A673 (cell line): ENCODE measurements around the gene RRAS. TPM values are rescaled to one million over a fixed set of nuclear protein-coding genes. Genes with fewer than 3 reads are reported as not detected.
A peak's percentile ranks its signal among the peaks of the same experiment; 100 is the strongest.

Experiments used
- BruUV-seq: library from RNA; stranded (reverse); fragments of 400-500 nt; replicated peaks from 2 replicates; lab custom pipeline; 2021; lab: Mats Ljungman, UMichigan
- CTCF ChIA-PET: fragments of 300-600 bp; sonication (Branson Sonifier 250); formaldehyde crosslinking; loops from one replicate; lab custom pipeline; 2022; ENCODE audit warnings: antibody characterized with exemption; lab: Charles Lee
- POLR2A ChIA-PET: fragments of 300-600 bp; sonication (Branson Sonifier 250); formaldehyde crosslinking; loops from one replicate; lab custom pipeline; 2022; ENCODE audit warnings: antibody characterized with exemption; ENCODE audit not compliant: low non-redundant PET; lab: Charles Lee
- DNase-seq: peaks from one replicate; pipeline ENCODE4 v3.0.0-alpha.2; 2015; ENCODE audit warnings: low spot score
- H3K27ac ChIP-seq: fragments of 200-600 bp; sonication (generic); 2 replicates; pipeline ENCODE4 v1.5.1; 2016; ENCODE audit warnings: mixed run types, low read depth, mild to moderate bottlenecking, mixed read lengths, antibody characterized with exemption, low read length; ENCODE audit not compliant: poor library complexity, severe bottlenecking
- H3K27me3 ChIP-seq: fragments of 200-600 bp; sonication (generic); replicated peaks from 2 replicates; pipeline ENCODE4 v1.6.1; 2017; ENCODE audit warnings: mixed run types, low read depth, mild to moderate bottlenecking, mixed read lengths, antibody characterized with exemption, low read length; ENCODE audit not compliant: insufficient read depth, poor library complexity
- H3K36me3 ChIP-seq: fragments of 200-600 bp; sonication (generic); 2 replicates; pipeline ENCODE4 v1.6.1; 2016; ENCODE audit warnings: mixed run types, mild to moderate bottlenecking, mixed read lengths, antibody characterized with exemption, low read length; ENCODE audit not compliant: insufficient read depth, poor library complexity, severe bottlenecking
- H3K4me1 ChIP-seq: fragments of 200-600 bp; sonication (generic); 2 replicates; pipeline ENCODE4 v1.6.1; 2017; ENCODE audit warnings: mixed run types, mild to moderate bottlenecking, mixed read lengths, antibody characterized with exemption, low read length; ENCODE audit not compliant: insufficient read depth, poor library complexity, severe bottlenecking
- H3K4me3 ChIP-seq: fragments of 200-600 bp; sonication (generic); 2 replicates; pipeline ENCODE4 v1.5.1; 2016; ENCODE audit warnings: low read depth, mixed run types, mild to moderate bottlenecking, mixed read lengths, low read length; ENCODE audit not compliant: poor library complexity, severe bottlenecking
- H3K9me3 ChIP-seq: fragments of 200-600 bp; sonication (generic); 2 replicates; pipeline ENCODE4 v1.6.1; 2016; ENCODE audit warnings: mixed run types, low read depth, mild to moderate bottlenecking, mixed read lengths, antibody characterized with exemption, low read length; ENCODE audit not compliant: poor library complexity, severe bottlenecking
- CTCF ChIP-seq: fragments of 300-800, 200-600 bp; sonication (generic); conservative IDR thresholded peaks from 2 replicates; pipeline ENCODE4 v1.5.1; 2017; ENCODE audit warnings: low read depth, mild to moderate bottlenecking, antibody characterized with exemption, low read length, moderate library complexity, mixed read lengths
- EZH2 ChIP-seq: fragments of 200-600 bp; sonication (generic); IDR thresholded peaks from 2 replicates; pipeline ENCODE4 v1.6.1; 2017; ENCODE audit warnings: borderline replicate concordance, low read depth, mild to moderate bottlenecking, mixed read lengths, antibody characterized with exemption, low read length; ENCODE audit not compliant: poor library complexity, severe bottlenecking
- intact Hi-C: fragments of 100-400 bp; cut with micrococcal nuclease; formaldehyde crosslinking; loops from one replicate; pipeline ENCODE4 v1.10.0; 2022; ENCODE audit not compliant: unreplicated experiment
- total RNA-seq: library from RNA; stranded (reverse); gene quantifications from 2 replicates; pipeline ENCODE4 v1.2.3, GENCODE V29; 2021

Gene RRAS
- total RNA-seq, 1 experiment from 2014 or later: 27.6 TPM

GRCh38 chr19:49672131-49672919 lies 32.4 kb upstream of the RRAS start:
- intact Hi-C loops: no loop called here
- peak; percentile 76 for DNase-seq
- Histone ChIP-seq H3K4me3 (no peak overlapping the region), H3K27me3 (no peaks in the 10 kb centered on the region), H3K27ac (peak overlapping the region; percentile 74), H3K4me1 (peaks cover 13% of the 10 kb centered on the region), H3K36me3 (peaks cover 24% of the 10 kb centered on the region), H3K9me3 (no peaks in the 10 kb centered on the region)
- POLR2A ChIA-PET: no interaction called here
- CTCF ChIA-PET: interaction anchor here (0.9 kb wide), 1 partner anchor 29 kb away, joined by 3 read pairs; no protein-coding TSS in a partner anchor
- no TSS peak for BruUV-seq
- TF ChIP-seq CTCF (peak; percentile 98), EZH2 (no peak)

- Histone ChIP-seq H3K4me1 (peaks cover 17% of the 10 kb centered on the region), H3K9me3 (no peaks in the 10 kb centered on the region), H3K36me3 (peaks cover 24% of the 10 kb centered on the region), H3K4me3 (no peak overlapping the region), H3K27ac (no peak overlapping the region), H3K27me3 (no peaks in the 10 kb centered on the region)
- CTCF ChIA-PET: no interaction called here
- TF ChIP-seq CTCF: no peak
- no peak for TF ChIP-seq EZH2
- BruUV-seq: no TSS peak
- DNase-seq: no peak
- POLR2A ChIA-PET: no interaction called here
- intact Hi-C loops: no loop called here
Measured at GRCh38 chr19:49669516-49669915, 29.6 kb upstream of the RRAS start.

- POLR2A ChIA-PET: interaction anchor here (0.7 kb wide), 1 partner anchor 27 kb away, joined by 11 read pairs; no protein-coding TSS in a partner anchor
Measured at GRCh38 chr19:49667473-49667872, 27.5 kb upstream of the RRAS start.

More at GRCh38 chr19:49667473-49667872, 27.5 kb upstream of the RRAS start:
- CTCF ChIA-PET: interaction anchor here (0.7 kb wide), 1 partner anchor 245 kb away, joined by 3 read pairs; no protein-coding TSS in a partner anchor
- peaks cover 32% of the 10 kb centered on the region for H3K36me3 ChIP-seq
- no peak for TF ChIP-seq EZH2
- TF ChIP-seq CTCF: no peak
- no peak overlapping the region for H3K27ac ChIP-seq
- BruUV-seq: no TSS peak
- no peak overlapping the region for H3K4me3 ChIP-seq
- no peaks in the 10 kb centered on the region for H3K27me3 ChIP-seq
- H3K9me3 ChIP-seq: no peaks in the 10 kb centered on the region
- H3K4me1 ChIP-seq: peaks cover 23% of the 10 kb centered on the region
- DNase-seq: no peak
- intact Hi-C loops: no loop called here
